ENCODE measurements around the gene IZUMO4. TPM values are rescaled to one million over a fixed set of nuclear protein-coding genes. Genes with fewer than 3 reads are reported as not detected.

IZUMO4 gene
- total and polyA plus RNA-seq, 10 of the 15 experiments (the other 5 are each of a cell fraction or from before 2014, with no cell fraction given), result 0.53 to 27.1 (median 7.5) TPM

DNA sequence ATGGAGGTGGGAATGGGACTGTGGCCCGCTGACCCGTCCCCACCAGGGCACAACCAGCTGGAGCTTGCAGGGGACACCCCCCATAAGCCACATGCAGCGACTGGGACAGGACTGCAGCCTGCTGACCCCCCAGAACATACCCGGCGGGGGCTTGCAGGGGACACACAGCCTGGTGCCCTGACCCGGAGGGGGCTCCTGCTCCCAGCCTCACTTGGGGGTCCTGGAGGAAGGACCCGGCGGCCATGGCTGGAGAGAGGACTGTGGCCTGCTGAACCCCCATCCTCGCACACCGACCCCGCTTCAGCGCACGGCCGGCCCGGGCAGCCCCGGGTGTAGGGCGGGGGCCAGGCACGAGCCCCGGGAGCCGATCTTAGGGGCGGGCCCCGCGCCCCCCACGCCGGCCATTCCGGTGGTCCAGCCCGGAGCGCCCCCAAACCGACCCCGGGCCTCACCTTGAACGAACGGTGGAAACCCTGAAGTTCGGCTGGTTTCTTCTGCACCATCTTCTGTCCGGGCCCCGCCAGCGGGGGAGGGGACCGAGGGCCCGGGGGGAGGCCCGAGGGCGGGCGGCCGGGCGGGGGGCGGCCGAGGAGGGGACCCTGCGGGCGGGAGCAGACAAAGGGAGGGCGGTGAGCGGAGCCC lies 46.2 kb upstream of the IZUMO4 start:
- Histone ChIP-seq H2AFZ (ENCODE audit: control insufficient read depth, low read depth, low read length) (no peak overlapping the region), H3K36me3 (ENCODE audit: control insufficient read depth in 2 of 2, insufficient read depth in 2 of 2, low read length in 1 of 2) (peaks cover 0 to 7% of the 10 kb centered on the region in 2 experiments; a peak in 3 of 4 replicates), H3K27me3 (replicated peaks in 1 of 2; ENCODE audit: control insufficient read depth in 2 of 2, insufficient read depth in 2 of 2, low read length in 1 of 2) (no peaks in the 10 kb centered on the region), H3K79me2 (ENCODE audit: control insufficient read depth, insufficient read depth, low read length) (peaks cover 61% of the 10 kb centered on the region), H3K4me2 (ENCODE audit: control insufficient read depth, insufficient read depth) (peak overlapping the region; percentile 91), H3K9ac (ENCODE audit: control insufficient read depth, insufficient read depth, low read length) (peak overlapping the region; percentile 70), H3K9me3 (replicated peaks; ENCODE audit: control insufficient read depth, insufficient read depth, low read length) (no peaks in the 10 kb centered on the region), H3K27ac (ENCODE audit: control insufficient read depth, insufficient read depth) (peak overlapping the region; percentile 79), H3K4me3 (peak overlapping the region; percentile 83), H4K20me1 (ENCODE audit: control insufficient read depth, insufficient read depth) (peaks cover 14% of the 10 kb centered on the region), H3K4me1 (ENCODE audit: control insufficient read depth, insufficient read depth, low read length) (peaks cover 50% of the 10 kb centered on the region)
- no TSS peak for BruUV-seq (replicated peaks)
- no peak for FAIRE-seq
- intact Hi-C loops (cut with micrococcal nuclease; ENCODE audit: unreplicated experiment) (loop anchor here (2.0 to 5.0 kb wide), 2 partner anchors 40 to 153 kb away; no protein-coding TSS in a partner anchor), in situ Hi-C loops (cut with MboI) (no loop called here)
- ChIA-PET CTCF (interaction anchor here (2.2 to 2.3 kb wide), 2 partner anchors 37 to 44 kb away, joined by 6 to 7 read pairs; partner anchors contain the start of gene MOB3A), RAD21 (ENCODE audit: unreplicated experiment) (no interaction called here), POLR2A (interaction anchor here (1.5 kb wide), 1 partner anchor 40 kb away, joined by 6 read pairs; no protein-coding TSS in a partner anchor), SMC1A (ENCODE audit: uncharacterized antibody, unreplicated experiment) (interaction anchor here (1.2 to 2.2 kb wide), 2 partner anchors 42 to 181 kb away, joined by 4 to 9 read pairs; no protein-coding TSS in a partner anchor)
- peak; percentile 2 for ATAC-seq
- no peak for DNase-seq (ENCODE audit: low read depth, low spot score)
- 2% methylated on average over 32 of the region's 49 CpGs for WGBS (ENCODE audit: insufficient coverage, insufficient replicate concordance, low lambda C conversion rate, missing lambda C conversion rate)
- no peak for TF ChIP-seq EZH2 (IDR thresholded peaks at IDR 0.05; ENCODE audit: borderline replicate concordance, control insufficient read depth, low read depth, low read length)
- TF ChIP-seq ZNF384 (IDR thresholded peaks at IDR 0.05; ENCODE audit: borderline replicate concordance, low read depth, low read length), result no peak
- TF ChIP-seq KAT2A (conservative IDR thresholded peaks at IDR 0.05; ENCODE audit: control insufficient read depth, low read depth, low read length), result no peak
- TF ChIP-seq HDAC2 (IDR thresholded peaks at IDR 0.05), result no peak
- no peak for TF ChIP-seq MYB (IDR thresholded peaks at IDR 0.05; ENCODE audit: borderline replicate concordance, low read depth, low read length)
- no peak for TF ChIP-seq RELB (IDR thresholded peaks at IDR 0.05; ENCODE audit: low read depth)
- no peak for TF ChIP-seq SMAD1 (IDR thresholded peaks at IDR 0.05; ENCODE audit: low read depth, partially characterized antibody)
- no peak for TF ChIP-seq TBL1XR1 (IDR thresholded peaks at IDR 0.05; ENCODE audit: low read depth, low read length)
- TF ChIP-seq BMI1 (IDR thresholded peaks at IDR 0.05; ENCODE audit: borderline replicate concordance), result no peak
- no peak for TF ChIP-seq CHD2 (IDR thresholded peaks at IDR 0.05; ENCODE audit: borderline replicate concordance, low read depth, low read length)
- TF ChIP-seq SPI1 (IDR thresholded peaks at IDR 0.05; ENCODE audit: borderline replicate concordance, insufficient read depth, low read depth, low read length), result no peak
- no peak for TF ChIP-seq MEF2B (IDR thresholded peaks at IDR 0.05; ENCODE audit: partially characterized antibody, poor library complexity, severe bottlenecking)
- TF ChIP-seq CBX5 (IDR thresholded peaks at IDR 0.05; ENCODE audit: low read depth), result no peak
- no peak for TF ChIP-seq MTA3 (IDR thresholded peaks at IDR 0.05; ENCODE audit: borderline replicate concordance, low read length)
- TF ChIP-seq CHD1 (IDR thresholded peaks at IDR 0.05; ENCODE audit: low read depth, low read length), result 0 out of 2 replicates have a peak, but pooled peaks have one; percentile 61
- TF ChIP-seq BACH1 (IDR thresholded peaks at IDR 0.05; ENCODE audit: borderline replicate concordance), result peak; percentile 19; the same call in 1 of the 2 replicates
- TF ChIP-seq GABPA (IDR thresholded peaks at IDR 0.05; ENCODE audit: low read depth), result no peak
- peak; percentile 60; the same call in 1 of the 2 replicates for TF ChIP-seq GATAD2B (conservative IDR thresholded peaks at IDR 0.05; ENCODE audit: low read depth)
- no peak for TF ChIP-seq SMARCA5 (IDR thresholded peaks at IDR 0.05)
- no peak for TF ChIP-seq RELA (IDR thresholded peaks at IDR 0.05; ENCODE audit: borderline replicate concordance, partially characterized antibody)
- TF ChIP-seq ASH2L (IDR thresholded peaks at IDR 0.05; ENCODE audit: borderline replicate concordance, low read depth), result no peak
- 0 out of 2 replicates have a peak, but pooled peaks have one; percentile 19 for TF ChIP-seq SIN3A (IDR thresholded peaks at IDR 0.05; ENCODE audit: low read depth, low read length)
- no peak for TF ChIP-seq ZNF24 (IDR thresholded peaks at IDR 0.05)
- TF ChIP-seq ETV6 (conservative IDR thresholded peaks at IDR 0.05 in 1 of 2, IDR thresholded peaks at IDR 0.05 in 1 of 2; ENCODE audit: borderline replicate concordance in 1 of 2, low read depth in 1 of 2), result no peak
- TF ChIP-seq SMC3 (IDR thresholded peaks at IDR 0.05; ENCODE audit: borderline replicate concordance, low read length), result no peak

All from GM12878 (cell line).